ENCODE data around the gene RXRA.

The RXRA gene

GRCh38 chr9:134373953-134374300 lies 47.7 kb downstream of the RXRA start:
- Histone ChIP-seq H3K36me3 (ENCODE audit: control insufficient read depth in 2 of 2, insufficient read depth in 2 of 2, low read length in 2 of 2) (no peaks in the 10 kb centered on the region), H3K27ac (ENCODE audit: low read length) (peak overlapping the region; percentile 96), H3K4me1 (ENCODE audit: control insufficient read depth, insufficient read depth, low read length) (peaks cover 90% of the 10 kb centered on the region), H3K4me3 (ENCODE audit: low read length in 2 of 2) (no peak overlapping the region), H3K27me3 (ENCODE audit: control insufficient read depth in 1 of 2, insufficient read depth in 2 of 2, low read length in 2 of 2) (no peaks in the 10 kb centered on the region), H3K9ac (ENCODE audit: low read length in 2 of 2) (no peak overlapping the region), H3K9me3 (ENCODE audit: control insufficient read depth in 2 of 2, low read length in 2 of 2) (no peaks in the 10 kb centered on the region)

GRCh38 chr9:134374301-134375010 lies 48.2 kb downstream of the RXRA start:
- Histone ChIP-seq H3K4me3 (ENCODE audit: low read length in 2 of 2) (peak overlapping the region in 1 of 2 donors; percentile 57), H3K36me3 (ENCODE audit: control insufficient read depth in 2 of 2, insufficient read depth in 2 of 2, low read length in 2 of 2) (no peaks in the 10 kb centered on the region), H3K4me1 (ENCODE audit: control insufficient read depth, insufficient read depth, low read length) (peaks cover 95% of the 10 kb centered on the region), H3K27ac (ENCODE audit: low read length) (peak overlapping the region; percentile 96), H3K9me3 (ENCODE audit: control insufficient read depth in 2 of 2, low read length in 2 of 2) (no peaks in the 10 kb centered on the region), H3K9ac (ENCODE audit: low read length in 2 of 2) (peak overlapping the region in 1 of 2 donors; percentile 66), H3K27me3 (ENCODE audit: control insufficient read depth in 1 of 2, insufficient read depth in 2 of 2, low read length in 2 of 2) (no peaks in the 10 kb centered on the region)

GRCh38 chr9:134375011-134375390 lies 48.7 kb downstream of the RXRA start:
- Histone ChIP-seq H3K4me1 (ENCODE audit: control insufficient read depth, insufficient read depth, low read length) (peaks cover 95% of the 10 kb centered on the region), H3K36me3 (ENCODE audit: control insufficient read depth in 2 of 2, insufficient read depth in 2 of 2, low read length in 2 of 2) (no peaks in the 10 kb centered on the region), H3K9me3 (ENCODE audit: control insufficient read depth in 2 of 2, low read length in 2 of 2) (no peaks in the 10 kb centered on the region), H3K9ac (ENCODE audit: low read length in 2 of 2) (peak overlapping the region; percentile 28 to 66), H3K27ac (ENCODE audit: low read length) (peak overlapping the region; percentile 96), H3K4me3 (ENCODE audit: low read length in 2 of 2) (peak overlapping the region in 1 of 2 donors; percentile 57), H3K27me3 (ENCODE audit: control insufficient read depth in 1 of 2, insufficient read depth in 2 of 2, low read length in 2 of 2) (no peaks in the 10 kb centered on the region)

- peak overlapping the region; percentile 96 for H3K27ac ChIP-seq (ENCODE audit: low read length)
- H3K9me3 ChIP-seq (ENCODE audit: control insufficient read depth in 2 of 2, low read length in 2 of 2) = no peaks in the 10 kb centered on the region
- H3K4me1 ChIP-seq (ENCODE audit: control insufficient read depth, insufficient read depth, low read length) = peaks cover 89% of the 10 kb centered on the region
- peak overlapping the region; percentile 28 to 66 for H3K9ac ChIP-seq (ENCODE audit: low read length in 2 of 2)
- peak overlapping the region in 1 of 2 donors; percentile 57 for H3K4me3 ChIP-seq (ENCODE audit: low read length in 2 of 2)
- H3K27me3 ChIP-seq (ENCODE audit: control insufficient read depth in 1 of 2, insufficient read depth in 2 of 2, low read length in 2 of 2) = no peaks in the 10 kb centered on the region
- H3K36me3 ChIP-seq (ENCODE audit: control insufficient read depth in 2 of 2, insufficient read depth in 2 of 2, low read length in 2 of 2) = no peaks in the 10 kb centered on the region
Observed at GRCh38 chr9:134375430-134376385, 49.5 kb downstream of the RXRA start.

GRCh38 chr9:134376386-134377142 lies 50.3 kb downstream of the RXRA start:
- H3K4me3 ChIP-seq (ENCODE audit: low read length in 2 of 2) = peak overlapping the region in 1 of 2 donors; percentile 55
- H3K27ac ChIP-seq (ENCODE audit: low read length) = peak overlapping the region; percentile 96
- H3K4me1 ChIP-seq (ENCODE audit: control insufficient read depth, insufficient read depth, low read length) = peaks cover 88% of the 10 kb centered on the region
- H3K9me3 ChIP-seq (ENCODE audit: control insufficient read depth in 2 of 2, low read length in 2 of 2) = no peaks in the 10 kb centered on the region
- H3K27me3 ChIP-seq (ENCODE audit: control insufficient read depth in 1 of 2, insufficient read depth in 2 of 2, low read length in 2 of 2) = no peaks in the 10 kb centered on the region
- H3K9ac ChIP-seq (ENCODE audit: low read length in 2 of 2) = peak overlapping the region in 1 of 2 donors; percentile 29
- H3K36me3 ChIP-seq (ENCODE audit: control insufficient read depth in 2 of 2, insufficient read depth in 2 of 2, low read length in 2 of 2) = no peaks in the 10 kb centered on the region

GRCh38 chr9:134377143-134377484 lies 50.9 kb downstream of the RXRA start:
- H3K4me3 ChIP-seq (ENCODE audit: low read length in 2 of 2) = peak overlapping the region in 1 of 2 donors; percentile 15
- H3K9ac ChIP-seq (ENCODE audit: low read length in 2 of 2) = no peak overlapping the region
- H3K9me3 ChIP-seq (ENCODE audit: control insufficient read depth in 2 of 2, low read length in 2 of 2) = no peaks in the 10 kb centered on the region
- H3K36me3 ChIP-seq (ENCODE audit: control insufficient read depth in 2 of 2, insufficient read depth in 2 of 2, low read length in 2 of 2) = no peaks in the 10 kb centered on the region
- peaks cover 89% of the 10 kb centered on the region for H3K4me1 ChIP-seq (ENCODE audit: control insufficient read depth, insufficient read depth, low read length)
- no peaks in the 10 kb centered on the region for H3K27me3 ChIP-seq (ENCODE audit: control insufficient read depth in 1 of 2, insufficient read depth in 2 of 2, low read length in 2 of 2)
- H3K27ac ChIP-seq (ENCODE audit: low read length) = peak overlapping the region; percentile 96

GRCh38 chr9:134377976-134378375 lies 51.7 kb downstream of the RXRA start:
- H3K27me3 ChIP-seq (ENCODE audit: control insufficient read depth in 1 of 2, insufficient read depth in 2 of 2, low read length in 2 of 2) = no peaks in the 10 kb centered on the region
- no peaks in the 10 kb centered on the region for H3K9me3 ChIP-seq (ENCODE audit: control insufficient read depth in 2 of 2, low read length in 2 of 2)
- H3K4me1 ChIP-seq (ENCODE audit: control insufficient read depth, insufficient read depth, low read length) = peaks cover 89% of the 10 kb centered on the region
- H3K36me3 ChIP-seq (ENCODE audit: control insufficient read depth in 2 of 2, insufficient read depth in 2 of 2, low read length in 2 of 2) = no peaks in the 10 kb centered on the region
- H3K9ac ChIP-seq (ENCODE audit: low read length in 2 of 2) = peak overlapping the region in 1 of 2 donors; percentile 62
- H3K4me3 ChIP-seq (ENCODE audit: low read length in 2 of 2) = peak overlapping the region in 1 of 2 donors; percentile 52
- peak overlapping the region; percentile 96 for H3K27ac ChIP-seq (ENCODE audit: low read length)

GRCh38 chr9:134378901-134379338 lies 52.7 kb downstream of the RXRA start:
- Histone ChIP-seq H3K27me3 (ENCODE audit: control insufficient read depth in 1 of 2, insufficient read depth in 2 of 2, low read length in 2 of 2) (no peaks in the 10 kb centered on the region), H3K9me3 (ENCODE audit: control insufficient read depth in 2 of 2, low read length in 2 of 2) (no peaks in the 10 kb centered on the region), H3K27ac (ENCODE audit: low read length) (peak overlapping the region; percentile 96), H3K36me3 (ENCODE audit: control insufficient read depth in 2 of 2, insufficient read depth in 2 of 2, low read length in 2 of 2) (no peaks in the 10 kb centered on the region), H3K9ac (ENCODE audit: low read length in 2 of 2) (peak overlapping the region; percentile 14 to 58), H3K4me3 (ENCODE audit: low read length in 2 of 2) (peak overlapping the region in 1 of 2 donors; percentile 52), H3K4me1 (ENCODE audit: control insufficient read depth, insufficient read depth, low read length) (peaks cover 91% of the 10 kb centered on the region)

GRCh38 chr9:134379831-134380365 lies 53.6 kb downstream of the RXRA start:
- peak overlapping the region; percentile 96 for H3K27ac ChIP-seq (ENCODE audit: low read length)
- H3K4me1 ChIP-seq (ENCODE audit: control insufficient read depth, insufficient read depth, low read length) = peaks cover 91% of the 10 kb centered on the region
- no peaks in the 10 kb centered on the region for H3K27me3 ChIP-seq (ENCODE audit: control insufficient read depth in 1 of 2, insufficient read depth in 2 of 2, low read length in 2 of 2)
- H3K9ac ChIP-seq (ENCODE audit: low read length in 2 of 2) = peak overlapping the region in 1 of 2 donors; percentile 29
- H3K9me3 ChIP-seq (ENCODE audit: control insufficient read depth in 2 of 2, low read length in 2 of 2) = no peaks in the 10 kb centered on the region
- H3K4me3 ChIP-seq (ENCODE audit: low read length in 2 of 2) = peak overlapping the region in 1 of 2 donors; percentile 29
- no peaks in the 10 kb centered on the region for H3K36me3 ChIP-seq (ENCODE audit: control insufficient read depth in 2 of 2, insufficient read depth in 2 of 2, low read length in 2 of 2)
